Keratinocyte (primary cell): ENCODE data around the gene PAXIP1. TPM values are rescaled to one million over a fixed set of nuclear protein-coding genes. Genes with fewer than 3 reads are reported as not detected.

Experiments
- DNase-seq: peaks from one replicate; pipeline ENCODE4 v3.0.0-alpha.2; 2011; ENCODE audit warnings: low read depth, missing footprints, low spot score
- FAIRE-seq: peaks from 2 replicates; lab custom pipeline; 2011; peaks lifted over from hg19 to GRCh38; lab: Jason Lieb, UNC
- H2AFZ ChIP-seq: 2 replicates; pipeline ENCODE4 v1.6.0; 2012; ENCODE audit warnings: low read length, control low read depth, inconsistent platforms; ENCODE audit not compliant: control insufficient read depth
- H3K27ac ChIP-seq: 2 replicates; pipeline ENCODE4 v1.5.1; 2011; ENCODE audit warnings: low read length; ENCODE audit not compliant: control insufficient read depth, insufficient read depth
- H3K27me3 ChIP-seq: 3 replicates; pipeline ENCODE4 v1.6.0; 2011; ENCODE audit warnings: low read length; ENCODE audit not compliant: control insufficient read depth, insufficient read depth; ENCODE audit errors: extremely low read depth
- H3K36me3 ChIP-seq, 2 experiments: 2 replicates in 1 of 2; 3 replicates in 1 of 2; pipeline ENCODE4 v1.5.1; 2011; ENCODE audit warnings: low read length in 2 of 2, mild to moderate bottlenecking in 1 of 2; ENCODE audit not compliant: control insufficient read depth in 2 of 2, insufficient read depth in 2 of 2; ENCODE audit errors: extremely low read depth in 1 of 2
- H3K4me1 ChIP-seq: 3 replicates; pipeline ENCODE4 v1.5.1; 2011; ENCODE audit warnings: low read length; ENCODE audit not compliant: control insufficient read depth, insufficient read depth; ENCODE audit errors: extremely low read depth
- H3K4me2 ChIP-seq: 3 replicates; pipeline ENCODE4 v1.6.0; 2011; ENCODE audit warnings: low read depth, low read length; ENCODE audit not compliant: control insufficient read depth, insufficient read depth; ENCODE audit errors: extremely low read depth
- H3K4me3 ChIP-seq, 3 experiments: fragments of 200-600 bp in 1 of 3; sonication (generic) in 1 of 3; 2 replicates in 2 of 3; 3 replicates in 1 of 3; pipeline ENCODE4 v1.5.1; 2011 to 2016; ENCODE audit warnings: low read length in 3 of 3, mild to moderate bottlenecking in 3 of 3, control low read depth in 2 of 3, inconsistent platforms in 1 of 3, low read depth in 1 of 3, mixed read lengths in 1 of 3, mixed run types in 1 of 3, moderate library complexity in 1 of 3; ENCODE audit not compliant: control insufficient read depth in 2 of 3, insufficient read depth in 2 of 3; ENCODE audit errors: extremely low read depth in 1 of 3
- H3K79me2 ChIP-seq: 2 replicates; pipeline ENCODE4 v1.6.0; 2012; ENCODE audit warnings: low read length; ENCODE audit not compliant: control insufficient read depth, insufficient read depth
- H3K9ac ChIP-seq: 3 replicates; pipeline ENCODE4 v1.6.0; 2011; ENCODE audit warnings: low read length; ENCODE audit not compliant: control insufficient read depth, insufficient read depth; ENCODE audit errors: extremely low read depth
- H3K9me1 ChIP-seq: 3 replicates; pipeline ENCODE4 v1.6.0; 2011; ENCODE audit warnings: low read length; ENCODE audit not compliant: control insufficient read depth, insufficient read depth; ENCODE audit errors: extremely low read depth
- H3K9me3 ChIP-seq: 2 replicates; pipeline ENCODE4 v1.5.1; 2012; ENCODE audit warnings: low read depth, low read length; ENCODE audit not compliant: control insufficient read depth
- H4K20me1 ChIP-seq: 3 replicates; pipeline ENCODE4 v1.6.0; 2011; ENCODE audit warnings: low read length; ENCODE audit not compliant: control insufficient read depth, insufficient read depth; ENCODE audit errors: extremely low read depth
- EZH2 ChIP-seq: IDR thresholded peaks from one replicate; pipeline ENCODE4 v1.6.1; 2012; ENCODE audit warnings: inconsistent platforms, mild to moderate bottlenecking, low read length, moderate library complexity
- dilution Hi-C: fragments of 300-500 bp; cut with MboI; formaldehyde crosslinking; loops from one replicate; pipeline ENCODE4 v1.7.0; 2020; ENCODE audit warnings: low sequenced_read_pairs; ENCODE audit not compliant: extremely low pct_ligation_motif_present
- polyA plus RNA-seq, 5 experiments: library from polyadenylated mRNA; depleted of rRNA in 3 of 5; stranded (reverse) in 3 of 5; stranded (forward) in 1 of 5; unstranded in 1 of 5; fragments of >200 nt; gene quantifications; 1 replicate in 1 of 5; 2 replicates in 3 of 5; 3 replicates in 1 of 5; pipeline versions ENCODE4 v1.2.1 to v1.2.3, GENCODE V29; 2011 to 2012; ENCODE audit warnings: missing spikeins in 2 of 5, low read depth in 1 of 5, low replicate concordance in 1 of 5
- TF ChIP-seq, protein P1 (sequence below), 3 experiments: IDR thresholded peaks in 1 of 3; conservative IDR thresholded peaks in 1 of 3; optimal IDR thresholded peaks in 1 of 3; 2 replicates in 2 of 3; 3 replicates in 1 of 3; pipeline versions ENCODE3 to v1.5.1; 2011; ENCODE audit warnings: low read length in 3 of 3, mild to moderate bottlenecking in 3 of 3, moderate library complexity in 2 of 3, control low read depth in 1 of 3, inconsistent platforms in 1 of 3; ENCODE audit not compliant: insufficient read depth in 2 of 3; ENCODE audit errors: extremely low read depth in 1 of 3

The PAXIP1 gene
- polyA plus RNA-seq, 1 donor (not counting 4 experiments of a cell fraction or from before 2014, with no cell fraction given): 9.4 TPM

DNA sequence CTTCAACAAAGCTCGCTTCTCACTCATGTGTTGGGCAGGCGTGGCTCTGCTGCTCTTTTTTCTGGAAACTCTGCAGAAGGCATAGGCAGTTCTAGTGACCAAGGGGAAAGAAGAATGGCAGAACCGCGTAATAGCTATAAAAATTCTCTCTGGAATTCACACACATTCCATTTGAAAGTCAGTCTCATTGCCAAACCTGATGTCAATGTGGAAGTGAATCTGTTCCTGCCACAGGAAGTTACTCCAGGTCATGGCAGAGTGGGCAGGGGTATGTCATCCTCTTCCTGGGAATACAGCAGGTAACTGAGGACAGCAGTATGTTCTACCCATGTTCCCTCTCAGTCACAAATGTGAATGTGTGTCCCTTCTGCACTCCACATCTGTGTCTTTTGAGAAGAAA, 8.2 kb upstream of the PAXIP1 start:
- Histone ChIP-seq H2AFZ (no peak overlapping the region), H3K4me3 (no peak overlapping the region), H3K36me3 (peaks cover 0 to 3% of the 10 kb centered on the region in 2 experiments), H3K9me1 (no peaks in the 10 kb centered on the region), H4K20me1 (no peaks in the 10 kb centered on the region), H3K27ac (no peak overlapping the region), H3K9me3 (no peaks in the 10 kb centered on the region), H3K27me3 (no peaks in the 10 kb centered on the region), H3K4me2 (no peak overlapping the region), H3K4me1 (no peaks in the 10 kb centered on the region), H3K79me2 (no peaks in the 10 kb centered on the region), H3K9ac (no peak overlapping the region)
- dilution Hi-C loops: no loop called here
- TF ChIP-seq, protein P1, sequence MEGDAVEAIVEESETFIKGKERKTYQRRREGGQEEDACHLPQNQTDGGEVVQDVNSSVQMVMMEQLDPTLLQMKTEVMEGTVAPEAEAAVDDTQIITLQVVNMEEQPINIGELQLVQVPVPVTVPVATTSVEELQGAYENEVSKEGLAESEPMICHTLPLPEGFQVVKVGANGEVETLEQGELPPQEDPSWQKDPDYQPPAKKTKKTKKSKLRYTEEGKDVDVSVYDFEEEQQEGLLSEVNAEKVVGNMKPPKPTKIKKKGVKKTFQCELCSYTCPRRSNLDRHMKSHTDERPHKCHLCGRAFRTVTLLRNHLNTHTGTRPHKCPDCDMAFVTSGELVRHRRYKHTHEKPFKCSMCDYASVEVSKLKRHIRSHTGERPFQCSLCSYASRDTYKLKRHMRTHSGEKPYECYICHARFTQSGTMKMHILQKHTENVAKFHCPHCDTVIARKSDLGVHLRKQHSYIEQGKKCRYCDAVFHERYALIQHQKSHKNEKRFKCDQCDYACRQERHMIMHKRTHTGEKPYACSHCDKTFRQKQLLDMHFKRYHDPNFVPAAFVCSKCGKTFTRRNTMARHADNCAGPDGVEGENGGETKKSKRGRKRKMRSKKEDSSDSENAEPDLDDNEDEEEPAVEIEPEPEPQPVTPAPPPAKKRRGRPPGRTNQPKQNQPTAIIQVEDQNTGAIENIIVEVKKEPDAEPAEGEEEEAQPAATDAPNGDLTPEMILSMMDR (optimal IDR thresholded peaks at IDR 0.05 in 1 of 3, IDR thresholded peaks at IDR 0.05 in 1 of 3, conservative IDR thresholded peaks at IDR 0.05 in 1 of 3; ENCODE audit: extremely low read depth in 1 of 3, insufficient read depth in 2 of 3, low read length in 3 of 3): no peak
- TF ChIP-seq EZH2: no peak
- FAIRE-seq (no peak), DNase-seq (no peak)

DNA sequence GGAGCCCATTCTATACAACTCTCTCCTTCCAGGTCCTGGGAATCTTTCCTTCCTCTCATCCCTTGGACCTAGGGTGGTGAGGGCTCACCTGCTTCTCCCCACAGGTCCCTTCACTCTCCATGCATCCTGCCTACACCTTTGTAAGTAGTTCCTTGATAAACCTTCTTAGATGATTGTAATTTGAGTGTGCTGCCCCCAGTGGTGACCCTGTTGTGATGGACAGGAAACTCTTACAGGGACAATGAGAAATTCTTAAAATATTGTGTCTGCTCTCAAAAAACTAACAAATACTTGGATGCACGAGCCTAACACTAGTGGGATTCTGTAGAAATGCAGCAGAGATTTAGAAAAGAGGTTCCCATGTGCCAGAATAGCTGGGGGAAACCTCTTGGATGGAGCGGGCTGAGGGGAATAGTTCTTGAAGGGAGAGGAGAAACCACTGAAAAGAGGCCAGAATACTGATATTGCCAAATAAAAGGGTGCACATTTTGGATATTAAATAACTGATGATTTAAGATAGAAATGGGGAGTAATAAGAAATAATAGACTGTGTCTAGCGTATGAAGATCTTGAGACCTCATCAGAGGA, 6.7 kb upstream of the PAXIP1 start:
- Histone ChIP-seq H4K20me1 (no peaks in the 10 kb centered on the region), H3K27ac (no peak overlapping the region), H3K27me3 (no peaks in the 10 kb centered on the region), H3K4me3 (no peak overlapping the region), H3K4me1 (peaks cover 3% of the 10 kb centered on the region), H3K4me2 (no peak overlapping the region), H3K9ac (no peak overlapping the region), H3K9me1 (no peaks in the 10 kb centered on the region), H3K79me2 (peaks cover 3% of the 10 kb centered on the region), H3K9me3 (no peaks in the 10 kb centered on the region), H3K36me3 (peaks cover 0 to 3% of the 10 kb centered on the region in 2 experiments), H2AFZ (no peak overlapping the region)
- TF ChIP-seq EZH2: no peak
- TF ChIP-seq, protein P1 (optimal IDR thresholded peaks at IDR 0.05 in 1 of 3, IDR thresholded peaks at IDR 0.05 in 1 of 3, conservative IDR thresholded peaks at IDR 0.05 in 1 of 3; ENCODE audit: extremely low read depth in 1 of 3, insufficient read depth in 2 of 3, low read length in 3 of 3): peak; percentile 14 to 49 (median 38)
- DNase-seq (no peak), FAIRE-seq (no peak)
- dilution Hi-C loops: no loop called here
